PC-3 (cell line): ENCODE results near the gene CFAP157. TPM values are rescaled to one million over a fixed set of nuclear protein-coding genes. Genes with fewer than 3 reads are reported as not detected.

Experiments used
- ATAC-seq: fragments of 200-7000 bp; cut with Tn5 transposase; 2 replicates; pipeline ENCODE4 v1.9.1; 2020; ENCODE audit warnings: mild to moderate bottlenecking, moderate library complexity
- BruUV-seq: library from RNA; stranded (reverse); fragments of 400-500 nt; replicated peaks from 2 replicates; lab custom pipeline; 2021; lab: Mats Ljungman, UMichigan
- CTCF ChIA-PET: fragments of 300-600 bp; sonication (Branson Sonifier 250); formaldehyde crosslinking; loops from one replicate; lab custom pipeline; 2022; ENCODE audit warnings: antibody characterized with exemption; lab: Charles Lee
- POLR2A ChIA-PET: fragments of 300-600 bp; sonication (Branson Sonifier 250); formaldehyde crosslinking; loops from one replicate; lab custom pipeline; 2022; ENCODE audit warnings: antibody characterized with exemption; ENCODE audit not compliant: unreplicated experiment; lab: Charles Lee
- DNase-seq: peaks from one replicate; pipeline ENCODE4 v3.0.0-alpha.2; 2015
- H2AFZ ChIP-seq: fragments of 300-600 bp; sonication (generic); 2 replicates; pipeline ENCODE4 v1.6.0; 2016; ENCODE audit warnings: antibody characterized with exemption, low read length
- H3F3A ChIP-seq: fragments of 300-600 bp; sonication (generic); one replicate; pipeline ENCODE4 v1.6.0; 2017; ENCODE audit warnings: antibody characterized with exemption, low read length, control low read depth, mild to moderate bottlenecking; ENCODE audit not compliant: unreplicated experiment
- H3K27ac ChIP-seq: fragments of 300-600 bp; sonication (generic); 2 replicates; pipeline ENCODE4 v1.5.1; 2016; ENCODE audit warnings: mild to moderate bottlenecking, low read length
- H3K27me3 ChIP-seq: fragments of 300-600 bp; sonication (generic); 2 replicates; pipeline ENCODE4 v1.6.1; 2016; ENCODE audit warnings: low read length, mixed read lengths
- H3K36me3 ChIP-seq: fragments of 300-600 bp; sonication (generic); 2 replicates; pipeline ENCODE4 v1.6.1; 2016; ENCODE audit warnings: low read depth, mixed run types, low read length, mixed read lengths
- H3K4me1 ChIP-seq: fragments of 300-600 bp; sonication (generic); 2 replicates; pipeline ENCODE4 v1.5.1; 2016; ENCODE audit warnings: low read length; ENCODE audit not compliant: insufficient read depth
- H3K4me2 ChIP-seq: fragments of 300-600 bp; sonication (generic); 2 replicates; pipeline ENCODE4 v1.6.0; 2016; ENCODE audit warnings: low read length
- H3K4me3 ChIP-seq: fragments of 300-600 bp; sonication (generic); 2 replicates; pipeline ENCODE4 v1.5.1; 2016; ENCODE audit warnings: mild to moderate bottlenecking, low read length, mixed read lengths
- H3K79me2 ChIP-seq: fragments of 300-600 bp; sonication (generic); 2 replicates; pipeline ENCODE4 v1.6.1; 2017; ENCODE audit warnings: low read length, mixed read lengths
- H3K9ac ChIP-seq: fragments of 300-600 bp; sonication (generic); 2 replicates; pipeline ENCODE4 v1.6.0; 2016; ENCODE audit warnings: mild to moderate bottlenecking, low read length
- H3K9me2 ChIP-seq: fragments of 300-600 bp; sonication (generic); replicated peaks from 2 replicates; pipeline ENCODE4 v1.6.1; 2016; ENCODE audit warnings: mixed run types, low read length, mixed read lengths
- H3K9me3 ChIP-seq: fragments of 300-600 bp; sonication (generic); 2 replicates; pipeline ENCODE4 v1.6.1; 2016; ENCODE audit warnings: low read length, mixed read lengths
- H4K20me1 ChIP-seq: fragments of 300-600 bp; sonication (generic); 2 replicates; pipeline ENCODE4 v1.6.1; 2016; ENCODE audit warnings: low read length, mixed read lengths
- EZH2 ChIP-seq: fragments of 300-600 bp; sonication (generic); IDR thresholded peaks from one replicate; pipeline ENCODE4 v1.6.1; 2017; ENCODE audit warnings: antibody characterized with exemption, mild to moderate bottlenecking, low read length; ENCODE audit not compliant: unreplicated experiment
- EZH2phosphoT487 ChIP-seq: fragments of 300-600 bp; sonication (generic); IDR thresholded peaks from 2 replicates; pipeline ENCODE4 v1.6.1; 2018; ENCODE audit warnings: mild to moderate bottlenecking, antibody characterized with exemption, low read length, borderline replicate concordance
- intact Hi-C: fragments of 100-400 bp; cut with micrococcal nuclease; formaldehyde crosslinking; loops from 2 replicates; pipeline ENCODE4 v1.9.0; 2023
- total RNA-seq: library from RNA; depleted of rRNA; stranded (reverse); fragments of >200 nt; gene quantifications from 2 replicates; pipeline ENCODE4 v1.2.3, GENCODE V29; 2014
- TF ChIP-seq, protein P1 (sequence below): fragments of 300-600 bp; sonication (generic); conservative IDR thresholded peaks from 2 replicates; pipeline ENCODE4 v1.5.1; 2017; ENCODE audit warnings: antibody characterized with exemption, low read depth, mild to moderate bottlenecking, low read length

The CFAP157 gene
- total RNA-seq, 1 experiment from 2014 or later = not detected

- Histone ChIP-seq H3K4me2 (no peak overlapping the region), H3K9me3 (no peaks in the 10 kb centered on the region), H3K4me3 (no peak overlapping the region), H4K20me1 (no peaks in the 10 kb centered on the region), H3K79me2 (no peaks in the 10 kb centered on the region), H3K27me3 (no peaks in the 10 kb centered on the region), H3F3A (no peaks in the 10 kb centered on the region), H2AFZ (no peak overlapping the region), H3K4me1 (peaks cover 7% of the 10 kb centered on the region), H3K9ac (no peak overlapping the region), H3K9me2 (no peaks in the 10 kb centered on the region), H3K27ac (no peak overlapping the region), H3K36me3 (no peaks in the 10 kb centered on the region)
- intact Hi-C loops = no loop called here
- CTCF ChIA-PET = no interaction called here
- ATAC-seq (no peak; the same call in 1 of the 2 replicates), DNase-seq (peak; percentile 24)
- TF ChIP-seq, protein P1, sequence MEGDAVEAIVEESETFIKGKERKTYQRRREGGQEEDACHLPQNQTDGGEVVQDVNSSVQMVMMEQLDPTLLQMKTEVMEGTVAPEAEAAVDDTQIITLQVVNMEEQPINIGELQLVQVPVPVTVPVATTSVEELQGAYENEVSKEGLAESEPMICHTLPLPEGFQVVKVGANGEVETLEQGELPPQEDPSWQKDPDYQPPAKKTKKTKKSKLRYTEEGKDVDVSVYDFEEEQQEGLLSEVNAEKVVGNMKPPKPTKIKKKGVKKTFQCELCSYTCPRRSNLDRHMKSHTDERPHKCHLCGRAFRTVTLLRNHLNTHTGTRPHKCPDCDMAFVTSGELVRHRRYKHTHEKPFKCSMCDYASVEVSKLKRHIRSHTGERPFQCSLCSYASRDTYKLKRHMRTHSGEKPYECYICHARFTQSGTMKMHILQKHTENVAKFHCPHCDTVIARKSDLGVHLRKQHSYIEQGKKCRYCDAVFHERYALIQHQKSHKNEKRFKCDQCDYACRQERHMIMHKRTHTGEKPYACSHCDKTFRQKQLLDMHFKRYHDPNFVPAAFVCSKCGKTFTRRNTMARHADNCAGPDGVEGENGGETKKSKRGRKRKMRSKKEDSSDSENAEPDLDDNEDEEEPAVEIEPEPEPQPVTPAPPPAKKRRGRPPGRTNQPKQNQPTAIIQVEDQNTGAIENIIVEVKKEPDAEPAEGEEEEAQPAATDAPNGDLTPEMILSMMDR = no peak
- TF ChIP-seq EZH2 (no peak), EZH2phosphoT487 (no peak)
- POLR2A ChIA-PET = no interaction called here
- BruUV-seq = no TSS peak
Observed at GRCh38 chr9:127682351-127683136, 24.2 kb upstream of the CFAP157 start.

DNA sequence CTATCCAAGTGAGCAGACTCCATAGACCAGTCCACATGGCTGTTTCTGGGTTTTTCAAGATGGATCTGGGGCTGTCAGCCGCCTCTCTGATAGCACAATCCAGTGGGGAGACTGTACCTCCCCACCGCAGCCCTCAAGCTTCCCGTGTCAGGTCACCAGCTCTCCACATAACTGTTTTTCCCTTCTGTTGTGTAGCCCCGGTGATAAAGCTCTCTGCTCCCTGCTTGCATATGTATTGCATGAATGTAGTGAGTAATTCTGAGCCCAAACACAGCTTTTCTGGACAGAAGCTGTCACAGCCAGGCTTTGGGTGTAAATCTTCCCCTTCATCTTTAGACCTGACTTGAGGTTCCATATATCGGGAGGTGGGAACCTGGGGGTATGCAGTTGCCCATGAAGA is 23.1 kb upstream of the CFAP157 start:
- CTCF ChIA-PET = no interaction called here
- Histone ChIP-seq H3K4me2 (no peak overlapping the region), H3K9me3 (no peaks in the 10 kb centered on the region), H3K36me3 (no peaks in the 10 kb centered on the region), H3F3A (no peaks in the 10 kb centered on the region), H2AFZ (no peak overlapping the region), H3K9ac (no peak overlapping the region), H3K27me3 (no peaks in the 10 kb centered on the region), H3K79me2 (no peaks in the 10 kb centered on the region), H3K4me3 (no peak overlapping the region), H3K27ac (no peak overlapping the region), H4K20me1 (no peaks in the 10 kb centered on the region), H3K4me1 (peaks cover 7% of the 10 kb centered on the region), H3K9me2 (no peaks in the 10 kb centered on the region)
- BruUV-seq = no TSS peak
- no peak for TF ChIP-seq EZH2
- TF ChIP-seq EZH2phosphoT487 = no peak
- TF ChIP-seq, protein P1 = no peak
- ATAC-seq (no peak), DNase-seq (no peak)
- intact Hi-C loops = no loop called here
- POLR2A ChIA-PET = interaction anchor here (0.5 kb wide), 1 partner anchor 102 kb away, joined by 3 read pairs; the partner anchor contains the start of gene CDK9

- Histone ChIP-seq H3K79me2 (no peaks in the 10 kb centered on the region), H3K4me2 (no peak overlapping the region), H3K4me3 (no peak overlapping the region), H4K20me1 (no peaks in the 10 kb centered on the region), H3K9me2 (no peaks in the 10 kb centered on the region), H3K27ac (no peak overlapping the region), H3K27me3 (no peaks in the 10 kb centered on the region), H3K4me1 (peaks cover 7% of the 10 kb centered on the region), H3F3A (no peaks in the 10 kb centered on the region), H3K9ac (no peak overlapping the region), H3K9me3 (no peaks in the 10 kb centered on the region), H3K36me3 (no peaks in the 10 kb centered on the region), H2AFZ (no peak overlapping the region)
- ATAC-seq (no peak), DNase-seq (peak; percentile 33)
- intact Hi-C loops = no loop called here
- ChIA-PET POLR2A (interaction anchor here (0.6 kb wide), 1 partner anchor 17 kb away, joined by 3 read pairs; no protein-coding TSS in a partner anchor), CTCF (no interaction called here)
- BruUV-seq = no TSS peak
- TF ChIP-seq, protein P1 = no peak
- TF ChIP-seq EZH2phosphoT487 (no peak), EZH2 (no peak)
Observed at GRCh38 chr9:127684576-127684975, 22.2 kb upstream of the CFAP157 start.
